ENCODE measurements around the gene AGK.
A peak's percentile ranks its signal among the peaks of the same experiment; 100 is the strongest.

The AGK gene

GRCh38 chr7:141697211-141697871 lies 146.1 kb downstream of the AGK start:
- 83% methylated on average over 10 of the region's 10 CpGs for WGBS
- H3K36me3 ChIP-seq (ENCODE audit: insufficient read depth, low read length), result no peaks in the 10 kb centered on the region
- no peak overlapping the region for H3K27ac ChIP-seq (ENCODE audit: low read depth, low read length)
- H3K4me1 ChIP-seq (ENCODE audit: insufficient read depth, low read length), result peaks cover 23% of the 10 kb centered on the region
- H3K27me3 ChIP-seq (ENCODE audit: insufficient read depth, low read length), result peaks cover 8% of the 10 kb centered on the region
- no peak overlapping the region for H3K9ac ChIP-seq (ENCODE audit: low read depth, low read length)
- H3K4me3 ChIP-seq (ENCODE audit: low read length), result no peak overlapping the region
- no peaks in the 10 kb centered on the region for H3K9me3 ChIP-seq (ENCODE audit: insufficient read depth, low read depth, low read length)

GRCh38 chr7:141698247-141699015 lies 147.2 kb downstream of the AGK start:
- Histone ChIP-seq H3K27ac (ENCODE audit: low read depth, low read length) (no peak overlapping the region), H3K4me1 (ENCODE audit: insufficient read depth, low read length) (peaks cover 23% of the 10 kb centered on the region), H3K27me3 (ENCODE audit: insufficient read depth, low read length) (peaks cover 19% of the 10 kb centered on the region), H3K4me3 (ENCODE audit: low read length) (no peak overlapping the region), H3K36me3 (ENCODE audit: insufficient read depth, low read length) (no peaks in the 10 kb centered on the region), H3K9me3 (ENCODE audit: insufficient read depth, low read depth, low read length) (no peaks in the 10 kb centered on the region), H3K9ac (ENCODE audit: low read depth, low read length) (no peak overlapping the region)
- WGBS, result 100% methylated on average over 1 of the region's 1 CpG

DNA sequence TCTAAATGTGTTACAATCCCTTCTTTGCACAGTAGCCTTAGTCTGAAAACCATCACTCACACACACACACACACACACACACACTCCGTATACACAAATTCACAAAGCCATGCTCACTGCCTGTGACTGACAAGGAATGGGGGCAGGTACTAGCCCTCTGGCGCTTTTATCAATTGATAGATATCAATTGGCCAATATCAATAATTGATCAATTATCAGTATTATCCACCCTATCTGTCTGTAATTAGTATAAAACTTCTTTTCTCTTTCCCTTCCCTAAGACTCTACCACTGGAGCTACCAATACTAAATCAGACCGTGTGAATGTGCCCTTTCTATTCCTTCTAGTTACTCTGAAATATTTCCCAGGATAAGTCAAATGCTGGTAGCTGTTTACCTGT lies 148.7 kb downstream of the AGK start:
- no peaks in the 10 kb centered on the region for H3K9me3 ChIP-seq (ENCODE audit: insufficient read depth, low read depth, low read length)
- H3K4me3 ChIP-seq (ENCODE audit: low read length), result no peak overlapping the region
- H3K36me3 ChIP-seq (ENCODE audit: insufficient read depth, low read length), result no peaks in the 10 kb centered on the region
- no peak overlapping the region for H3K27ac ChIP-seq (ENCODE audit: low read depth, low read length)
- no peak overlapping the region for H3K9ac ChIP-seq (ENCODE audit: low read depth, low read length)
- H3K27me3 ChIP-seq (ENCODE audit: insufficient read depth, low read length), result peaks cover 29% of the 10 kb centered on the region
- 72% methylated on average over 3 of the region's 3 CpGs for WGBS
- peaks cover 32% of the 10 kb centered on the region for H3K4me1 ChIP-seq (ENCODE audit: insufficient read depth, low read length)

- Histone ChIP-seq H3K9ac (ENCODE audit: low read depth, low read length) (no peak overlapping the region), H3K4me3 (ENCODE audit: low read length) (peak overlapping the region; percentile 78), H3K4me1 (ENCODE audit: insufficient read depth, low read length) (peaks cover 32% of the 10 kb centered on the region), H3K27ac (ENCODE audit: low read depth, low read length) (no peak overlapping the region), H3K9me3 (ENCODE audit: insufficient read depth, low read depth, low read length) (no peaks in the 10 kb centered on the region), H3K36me3 (ENCODE audit: insufficient read depth, low read length) (no peaks in the 10 kb centered on the region), H3K27me3 (ENCODE audit: insufficient read depth, low read length) (peaks cover 29% of the 10 kb centered on the region)
- WGBS, result 73% methylated on average over 5 of the region's 5 CpGs
Observed at GRCh38 chr7:141700296-141700847, 149.2 kb downstream of the AGK start.

DNA sequence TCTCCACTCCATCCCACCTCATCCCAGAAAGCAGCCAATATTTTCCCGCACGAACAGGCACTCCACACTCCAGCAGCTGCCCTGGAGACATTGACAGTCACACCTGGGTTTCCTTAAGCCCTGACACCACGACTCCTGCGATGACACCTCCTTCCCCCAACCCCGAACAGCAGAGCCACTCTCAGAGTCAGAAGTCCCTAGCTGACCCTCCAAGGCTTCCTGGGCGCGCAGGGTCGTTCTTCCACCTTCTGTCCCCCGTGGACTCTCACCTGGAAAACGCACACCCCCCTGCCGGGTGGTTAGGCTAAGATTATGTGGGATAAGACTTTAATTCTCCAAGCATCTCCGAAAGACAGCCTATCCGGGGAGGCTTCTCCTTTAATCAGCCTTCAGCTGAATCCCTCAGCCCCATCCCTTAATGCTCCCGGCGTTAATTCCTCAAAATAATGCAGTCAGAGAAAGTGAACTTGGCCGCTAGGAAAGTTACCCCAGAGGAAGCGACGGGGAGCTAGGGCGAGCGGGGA lies 149.7 kb downstream of the AGK start:
- Histone ChIP-seq H3K4me3 (ENCODE audit: low read length) (peak overlapping the region; percentile 78), H3K27ac (ENCODE audit: low read depth, low read length) (no peak overlapping the region), H3K27me3 (ENCODE audit: insufficient read depth, low read length) (peaks cover 29% of the 10 kb centered on the region), H3K9me3 (ENCODE audit: insufficient read depth, low read depth, low read length) (no peaks in the 10 kb centered on the region), H3K4me1 (ENCODE audit: insufficient read depth, low read length) (peaks cover 32% of the 10 kb centered on the region), H3K36me3 (ENCODE audit: insufficient read depth, low read length) (no peaks in the 10 kb centered on the region), H3K9ac (ENCODE audit: low read depth, low read length) (no peak overlapping the region)
- WGBS, result 8% methylated on average over 14 of the region's 20 CpGs

- H3K27me3 ChIP-seq (ENCODE audit: insufficient read depth, low read length), result peaks cover 29% of the 10 kb centered on the region
- peaks cover 33% of the 10 kb centered on the region for H3K4me1 ChIP-seq (ENCODE audit: insufficient read depth, low read length)
- H3K4me3 ChIP-seq (ENCODE audit: low read length), result peak overlapping the region; percentile 78
- no peaks in the 10 kb centered on the region for H3K9me3 ChIP-seq (ENCODE audit: insufficient read depth, low read depth, low read length)
- WGBS, result under 1% methylated on average over 59 of the region's 59 CpGs
- H3K9ac ChIP-seq (ENCODE audit: low read depth, low read length), result peak overlapping the region; percentile 66
- H3K36me3 ChIP-seq (ENCODE audit: insufficient read depth, low read length), result no peaks in the 10 kb centered on the region
- no peak overlapping the region; the same call in 1 of the 2 replicates for H3K27ac ChIP-seq (ENCODE audit: low read depth, low read length)
Observed at GRCh38 chr7:141701489-141702046, 150.4 kb downstream of the AGK start.

DNA sequence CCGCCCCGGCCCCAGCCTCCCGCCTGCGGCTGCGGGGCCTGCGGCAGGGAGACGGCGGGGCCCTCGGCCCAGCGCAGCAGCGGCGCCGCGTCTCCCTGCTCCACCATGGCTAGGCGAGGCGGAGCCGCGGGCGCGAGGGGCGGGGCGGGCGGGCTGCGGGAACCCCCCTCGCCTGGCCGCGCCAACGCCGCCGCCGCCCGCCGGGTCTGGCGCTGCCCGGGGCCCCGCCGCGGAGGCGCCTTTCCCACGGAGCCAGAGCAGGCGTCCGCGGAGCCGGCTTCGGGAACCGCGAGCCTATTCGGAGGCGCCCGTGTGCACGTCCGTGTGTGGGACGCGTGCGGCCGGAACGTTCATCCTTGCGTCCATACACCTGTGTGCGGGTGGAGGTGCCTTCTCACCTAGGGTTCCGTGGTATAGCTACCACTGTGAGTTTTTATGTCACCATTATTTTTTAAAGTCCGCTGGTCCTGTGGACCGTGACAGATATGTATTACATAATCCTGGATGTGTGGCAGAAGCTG lies 150.9 kb downstream of the AGK start, which contains the start of gene DENND11:
Gene DENND11 (minus strand): TSS at position 120 of the 521 bp plus-strand sequence. CDS start 13 bp downstream, at position 107.
- under 1% methylated on average over 62 of the region's 62 CpGs for WGBS
- no peaks in the 10 kb centered on the region for H3K36me3 ChIP-seq (ENCODE audit: insufficient read depth, low read length)
- H3K4me3 ChIP-seq (ENCODE audit: low read length), result peak within 1 kb of the TSS; percentile 78
- peaks cover 34% of the 10 kb centered on the region for H3K4me1 ChIP-seq (ENCODE audit: insufficient read depth, low read length)
- H3K27ac ChIP-seq (ENCODE audit: low read depth, low read length), result no peak within 1 kb of the TSS; the same call in 1 of the 2 replicates
- no peaks in the 10 kb centered on the region for H3K9me3 ChIP-seq (ENCODE audit: insufficient read depth, low read depth, low read length)
- H3K27me3 ChIP-seq (ENCODE audit: insufficient read depth, low read length), result peaks cover 29% of the 10 kb centered on the region
- peak within 1 kb of the TSS; percentile 66 for H3K9ac ChIP-seq (ENCODE audit: low read depth, low read length)

GRCh38 chr7:141702892-141703291 lies 151.7 kb downstream of the AGK start:
- Histone ChIP-seq H3K9ac (ENCODE audit: low read depth, low read length) (no peak overlapping the region), H3K27ac (ENCODE audit: low read depth, low read length) (no peak overlapping the region), H3K4me3 (ENCODE audit: low read length) (no peak overlapping the region), H3K4me1 (ENCODE audit: insufficient read depth, low read length) (peaks cover 26% of the 10 kb centered on the region), H3K27me3 (ENCODE audit: insufficient read depth, low read length) (peaks cover 29% of the 10 kb centered on the region), H3K36me3 (ENCODE audit: insufficient read depth, low read length) (no peaks in the 10 kb centered on the region), H3K9me3 (ENCODE audit: insufficient read depth, low read depth, low read length) (no peaks in the 10 kb centered on the region)
- 92% methylated on average over 4 of the region's 4 CpGs for WGBS

DNA sequence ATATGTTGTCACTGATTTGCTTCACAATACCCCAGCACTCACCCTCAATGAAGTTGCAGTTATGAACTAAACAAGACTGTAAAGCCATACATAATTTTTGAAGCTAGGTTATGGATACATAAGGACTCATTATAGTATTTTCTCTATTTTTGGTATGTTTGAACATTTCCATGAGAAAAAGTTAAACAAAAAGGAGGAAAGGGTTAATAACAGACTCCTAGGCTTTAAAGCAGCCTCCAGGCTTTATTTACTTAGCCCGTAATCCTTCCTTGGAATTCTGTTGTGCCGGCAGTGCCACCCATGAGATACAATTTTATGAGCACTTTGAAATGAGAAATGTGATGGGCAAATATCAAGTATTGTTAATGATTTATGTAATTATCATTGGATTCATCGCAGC lies 152.9 kb downstream of the AGK start:
- Histone ChIP-seq H3K4me1 (ENCODE audit: insufficient read depth, low read length) (peaks cover 23% of the 10 kb centered on the region), H3K9me3 (ENCODE audit: insufficient read depth, low read depth, low read length) (no peaks in the 10 kb centered on the region), H3K27ac (ENCODE audit: low read depth, low read length) (no peak overlapping the region), H3K27me3 (ENCODE audit: insufficient read depth, low read length) (peaks cover 29% of the 10 kb centered on the region), H3K36me3 (ENCODE audit: insufficient read depth, low read length) (no peaks in the 10 kb centered on the region), H3K9ac (ENCODE audit: low read depth, low read length) (no peak overlapping the region), H3K4me3 (ENCODE audit: low read length) (no peak overlapping the region)
- WGBS, result 55% methylated on average over 3 of the region's 3 CpGs

DNA sequence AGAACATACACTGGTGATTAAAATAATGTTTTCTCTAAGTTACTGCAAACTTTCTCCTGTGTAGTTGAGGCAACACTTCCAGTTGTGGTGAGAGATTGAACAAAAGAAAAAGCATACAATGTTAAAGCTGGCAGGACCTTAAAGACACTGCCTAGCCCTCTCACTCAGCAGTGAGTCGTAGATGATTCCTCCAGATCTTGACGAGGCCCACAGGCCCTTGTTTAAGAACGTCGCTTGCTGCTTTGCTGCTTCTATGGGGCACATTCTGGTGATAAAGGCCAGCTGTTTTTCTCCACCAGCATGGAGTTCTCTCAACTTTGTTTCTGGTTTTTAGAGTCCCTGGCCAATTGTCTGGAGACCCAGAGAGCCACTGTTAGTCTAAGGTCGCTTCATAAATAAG lies 153.5 kb downstream of the AGK start:
- no peak overlapping the region for H3K27ac ChIP-seq (ENCODE audit: low read depth, low read length)
- H3K4me1 ChIP-seq (ENCODE audit: insufficient read depth, low read length), result peaks cover 23% of the 10 kb centered on the region
- H3K9me3 ChIP-seq (ENCODE audit: insufficient read depth, low read depth, low read length), result no peaks in the 10 kb centered on the region
- no peak overlapping the region for H3K9ac ChIP-seq (ENCODE audit: low read depth, low read length)
- H3K27me3 ChIP-seq (ENCODE audit: insufficient read depth, low read length), result peaks cover 29% of the 10 kb centered on the region
- H3K36me3 ChIP-seq (ENCODE audit: insufficient read depth, low read length), result no peaks in the 10 kb centered on the region
- WGBS, result 73% methylated on average over 5 of the region's 5 CpGs
- H3K4me3 ChIP-seq (ENCODE audit: low read length), result no peak overlapping the region
